ENCODE measurements around the gene ZBTB16.

Gene ZBTB16

DNA sequence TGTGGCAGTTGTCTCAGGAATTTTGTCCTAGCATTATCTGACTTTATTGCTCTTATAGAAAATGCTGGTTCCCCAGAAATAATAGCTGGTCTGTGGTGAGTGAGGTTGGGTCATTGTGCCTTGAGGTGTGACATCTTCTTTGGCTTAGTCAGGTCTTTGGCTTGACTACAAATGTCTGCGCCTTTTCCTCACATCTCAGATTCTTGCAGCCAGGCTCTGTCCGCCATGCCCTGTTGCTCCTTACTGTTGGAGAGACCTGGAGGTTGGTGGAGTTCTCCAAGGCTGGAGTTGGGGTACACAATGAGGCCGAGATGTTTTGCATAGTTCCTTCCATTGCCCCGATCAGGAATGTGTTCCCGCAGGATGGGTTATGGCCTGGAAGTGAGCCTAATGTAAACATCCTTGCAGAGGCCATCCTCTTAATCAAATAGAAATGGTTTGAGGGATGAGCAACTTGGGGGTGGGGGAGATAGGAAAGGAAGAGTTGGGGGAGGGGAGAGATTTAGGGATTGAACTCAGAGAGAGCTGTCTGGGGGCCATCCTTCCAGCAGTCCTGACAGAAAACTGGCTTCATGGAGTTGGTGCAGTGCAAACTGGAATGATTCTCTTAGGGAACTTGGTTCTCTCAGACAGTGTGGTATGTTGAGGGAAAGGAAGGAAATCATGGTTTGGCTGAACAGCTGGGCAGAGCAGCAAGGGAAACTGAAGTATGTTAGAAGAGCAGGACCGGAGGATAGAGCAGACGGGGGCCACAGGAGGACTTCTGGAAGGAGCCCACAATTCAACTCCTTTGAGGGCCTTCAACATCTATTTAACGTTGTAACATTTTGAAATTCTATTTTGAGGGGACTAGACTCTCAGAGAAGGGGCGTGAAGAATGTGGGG is 49.9 kb downstream of the ZBTB16 start:
- DNase-seq = no peak

DNA sequence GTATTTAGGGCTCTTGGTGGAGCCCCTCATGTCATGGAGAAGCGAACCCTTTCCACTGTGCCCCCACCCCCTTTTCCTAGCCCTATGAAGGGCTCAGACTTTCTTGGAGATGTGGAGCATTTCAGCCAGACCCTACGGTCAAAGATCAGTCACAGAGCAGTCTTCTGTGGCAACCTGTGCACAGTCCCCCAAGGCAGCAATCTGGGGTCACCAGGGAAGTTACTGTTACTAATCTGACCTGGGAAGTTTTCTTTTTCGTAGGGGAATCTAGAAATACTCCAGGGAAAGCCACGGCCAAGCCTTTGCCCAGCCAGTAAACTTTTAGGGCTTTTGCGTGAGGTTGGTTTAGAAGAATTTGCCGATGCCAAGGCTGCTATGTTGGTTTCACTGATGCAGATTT is 50.6 kb downstream of the ZBTB16 start:
- no peak for DNase-seq

DNA sequence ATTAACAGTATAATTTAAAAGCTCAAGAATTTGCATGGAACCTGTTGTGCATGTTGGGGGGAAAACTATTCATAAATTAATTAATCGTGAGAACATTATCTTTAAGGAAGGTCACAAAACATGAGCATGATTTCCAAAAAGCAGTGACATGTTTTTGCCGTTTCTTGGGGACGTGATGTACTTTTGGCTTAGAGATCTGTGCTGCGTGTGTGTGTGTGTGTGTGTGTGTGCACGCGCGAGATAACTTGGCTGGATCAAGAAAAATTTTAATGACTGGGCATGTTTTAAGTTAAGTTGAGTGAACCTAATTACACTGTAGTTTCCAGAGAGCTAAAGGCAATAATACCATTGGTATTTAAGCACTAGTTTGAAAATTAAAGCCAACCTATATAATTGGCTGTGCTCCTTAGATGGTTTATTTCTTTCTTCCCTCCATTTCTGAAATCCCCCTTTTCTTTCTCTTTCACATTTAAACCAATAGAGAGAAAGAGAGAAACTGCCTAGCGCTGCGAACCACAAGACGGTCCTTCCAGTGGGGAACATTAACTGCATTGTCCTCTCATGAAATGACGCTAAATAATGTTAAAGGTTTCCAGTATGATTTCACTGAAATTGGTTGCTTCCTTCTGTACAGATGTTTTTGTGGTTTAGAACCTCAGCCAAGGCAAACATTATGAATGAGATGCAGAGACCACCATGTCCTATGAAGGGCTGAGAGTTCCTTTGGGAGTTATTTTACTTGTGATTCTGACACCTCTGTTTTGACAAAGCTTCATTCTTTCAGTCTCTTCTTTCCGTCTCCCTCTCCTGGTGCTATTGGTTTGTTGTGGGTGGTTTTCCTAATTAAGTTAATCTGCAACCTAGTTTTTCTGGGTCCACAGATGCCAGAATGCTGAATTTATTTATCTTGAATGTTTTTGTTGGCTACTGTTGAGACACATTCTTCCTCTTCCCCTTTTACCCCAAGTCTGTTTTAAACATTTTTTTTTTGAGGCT is 51.7 kb downstream of the ZBTB16 start:
- DNase-seq = no peak

GRCh38 chr11:114115451-114115928 is 56.0 kb downstream of the ZBTB16 start:
- DNase-seq = no peak

DNA sequence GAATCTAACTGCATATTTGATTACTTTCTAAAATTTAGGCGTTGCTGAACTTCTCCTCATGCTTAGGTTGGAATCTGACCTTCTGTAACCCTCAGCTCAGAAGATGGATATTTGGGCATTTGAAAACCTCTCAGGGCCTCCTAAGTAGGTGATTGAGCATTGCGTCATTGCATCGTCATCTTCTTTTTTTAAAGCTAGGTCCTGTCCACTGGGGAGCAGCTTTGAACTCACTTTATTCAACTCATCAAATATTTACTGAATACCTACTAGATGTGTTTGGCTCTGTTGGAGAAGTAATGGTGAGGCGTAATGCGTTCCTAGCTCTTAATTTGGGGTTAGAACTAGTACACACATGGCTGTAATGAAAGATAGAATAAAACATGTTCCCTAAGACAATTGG is 56.8 kb downstream of the ZBTB16 start:
- DNase-seq = no peak

DNA sequence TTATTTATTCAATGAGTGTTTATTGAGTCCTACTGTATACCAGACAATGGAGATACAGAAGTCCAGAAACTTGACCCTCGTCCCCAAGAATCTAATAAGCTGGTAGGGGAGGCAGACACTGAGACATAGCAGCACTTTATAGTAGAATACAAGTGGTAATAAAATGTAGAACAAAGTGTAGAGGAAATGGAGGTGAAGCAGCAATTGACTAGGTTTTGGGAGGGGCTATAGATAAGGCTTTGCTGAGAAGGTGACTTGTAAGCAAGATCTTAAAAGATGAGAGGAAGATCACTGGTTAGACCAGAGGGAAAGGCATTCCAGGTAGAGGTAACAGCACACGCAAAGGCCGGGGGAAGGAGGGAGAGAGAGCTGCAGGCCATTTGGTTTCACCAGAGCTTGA is 57.3 kb downstream of the ZBTB16 start:
- DNase-seq = no peak

GRCh38 chr11:114120606-114121005 is 61.1 kb downstream of the ZBTB16 start:
- no peak for DNase-seq

DNA sequence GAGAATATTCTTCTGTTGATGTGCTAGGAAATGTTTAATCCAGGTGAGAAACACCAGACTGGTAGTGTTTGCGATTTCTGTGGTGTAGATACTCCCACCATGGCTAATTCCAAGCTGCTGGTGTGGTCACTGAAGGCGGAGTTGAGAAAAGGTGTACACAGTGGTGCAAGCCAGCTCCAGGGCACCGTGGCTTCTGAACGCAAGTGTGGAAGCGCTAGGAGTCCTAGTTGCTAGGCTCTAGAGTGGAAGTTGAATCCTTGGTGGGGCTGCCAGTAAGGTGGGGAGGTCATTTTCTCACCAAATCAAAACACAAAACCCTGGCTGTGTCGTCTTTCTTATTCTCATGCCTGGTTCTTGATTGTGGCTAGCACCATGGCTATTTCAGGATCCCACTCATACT is 61.6 kb downstream of the ZBTB16 start:
- no peak for DNase-seq

- DNase-seq = no peak
Observed at GRCh38 chr11:114121804-114122504, 62.4 kb downstream of the ZBTB16 start.

DNA sequence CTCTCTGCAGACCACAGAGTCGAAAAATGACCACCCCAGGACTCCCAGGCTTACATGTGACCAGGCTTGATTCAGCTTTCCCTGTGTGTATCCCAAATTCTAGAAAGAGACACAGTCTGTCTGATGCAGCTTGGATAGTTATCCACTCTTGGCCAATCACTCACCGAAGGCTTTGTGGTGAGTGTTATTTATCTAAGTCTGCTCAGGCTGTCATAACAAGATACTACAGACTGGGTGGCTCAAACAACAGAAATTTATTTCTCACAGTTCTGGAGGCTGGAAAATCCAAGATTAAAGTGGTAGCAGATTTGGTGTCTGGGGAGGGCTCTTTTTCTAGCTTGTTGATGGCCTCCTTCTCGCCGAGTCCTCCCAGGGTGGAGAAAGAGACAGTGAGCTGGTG is 63.2 kb downstream of the ZBTB16 start:
- no peak for DNase-seq

DNA sequence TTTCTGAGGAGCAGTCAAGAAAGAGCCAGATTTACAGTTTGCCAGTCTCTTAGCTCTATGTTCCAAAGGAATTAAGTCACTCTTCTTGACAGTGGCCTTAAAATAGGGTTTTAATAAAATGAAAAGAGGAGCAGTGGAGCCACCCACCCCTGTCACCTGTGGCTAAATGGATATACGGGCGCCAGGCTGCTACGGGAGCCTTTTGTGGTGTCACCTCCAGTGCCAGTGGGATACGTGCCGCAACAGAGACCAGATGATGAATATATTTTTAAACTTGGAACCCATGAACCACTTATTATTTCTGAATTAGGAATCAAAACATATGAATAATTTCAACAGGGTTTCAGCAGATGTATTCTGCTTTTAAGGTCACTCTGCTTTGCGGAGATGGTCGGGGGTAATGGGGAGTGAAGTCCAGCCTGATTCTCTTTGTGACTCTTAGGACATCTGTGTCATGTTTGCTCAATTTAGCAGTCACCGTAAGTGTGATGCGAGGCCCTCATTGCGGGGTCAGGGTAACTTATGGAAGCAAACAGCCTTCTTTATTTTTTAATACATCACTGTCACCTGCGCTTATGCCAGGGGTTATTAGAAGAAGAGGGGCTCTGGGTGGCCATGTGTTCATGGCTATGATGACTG is 64.3 kb downstream of the ZBTB16 start:
- DNase-seq = no peak

- no peak for DNase-seq
Observed at GRCh38 chr11:114124601-114125144, 65.2 kb downstream of the ZBTB16 start.

- DNase-seq = no peak
Observed at GRCh38 chr11:114125531-114125930, 66.0 kb downstream of the ZBTB16 start.

DNA sequence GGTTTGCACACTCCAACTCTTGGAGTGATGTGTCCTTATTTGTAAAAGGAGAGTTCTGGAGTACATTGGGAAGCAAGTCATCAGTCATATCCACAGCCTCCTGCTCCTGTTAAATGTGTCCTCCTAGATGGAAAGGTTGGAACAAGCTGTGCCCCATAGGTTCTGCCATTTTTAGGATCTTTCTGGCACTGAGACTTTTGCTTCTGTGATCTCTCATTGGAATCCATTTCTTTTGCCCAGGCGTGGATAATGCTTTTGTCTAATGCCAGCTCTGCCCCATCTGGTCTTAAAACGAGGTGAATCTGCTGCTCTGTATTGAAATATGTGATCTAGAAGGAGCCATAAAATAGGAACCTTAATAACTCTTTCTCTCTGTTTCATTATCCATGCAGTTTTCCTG is 66.4 kb downstream of the ZBTB16 start:
- no peak for DNase-seq

DNA sequence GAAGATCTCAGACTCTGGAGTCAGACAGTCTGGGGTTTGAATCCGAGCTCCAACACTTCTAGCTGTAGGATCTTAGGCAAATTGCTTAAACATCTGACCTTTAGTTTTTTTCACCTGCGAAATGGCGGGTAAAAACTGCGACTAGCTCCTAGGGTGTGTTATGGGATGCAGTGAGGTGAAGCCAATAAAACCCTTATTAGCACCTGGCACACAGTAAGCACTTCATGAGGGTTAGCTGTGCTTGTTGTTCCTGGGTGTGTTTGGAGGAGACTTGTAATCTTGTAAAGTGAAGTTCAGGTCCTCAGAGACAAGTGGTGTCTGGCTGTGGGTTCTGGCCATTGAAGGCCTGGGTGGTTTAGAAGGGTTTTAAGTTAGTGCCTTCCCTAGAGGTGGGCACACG is 68.9 kb downstream of the ZBTB16 start:
- DNase-seq = no peak

- no peak for DNase-seq
Observed at GRCh38 chr11:114129142-114129541, 69.6 kb downstream of the ZBTB16 start.

GRCh38 chr11:114129699-114130098 is 70.2 kb downstream of the ZBTB16 start:
- DNase-seq = no peak

DNA sequence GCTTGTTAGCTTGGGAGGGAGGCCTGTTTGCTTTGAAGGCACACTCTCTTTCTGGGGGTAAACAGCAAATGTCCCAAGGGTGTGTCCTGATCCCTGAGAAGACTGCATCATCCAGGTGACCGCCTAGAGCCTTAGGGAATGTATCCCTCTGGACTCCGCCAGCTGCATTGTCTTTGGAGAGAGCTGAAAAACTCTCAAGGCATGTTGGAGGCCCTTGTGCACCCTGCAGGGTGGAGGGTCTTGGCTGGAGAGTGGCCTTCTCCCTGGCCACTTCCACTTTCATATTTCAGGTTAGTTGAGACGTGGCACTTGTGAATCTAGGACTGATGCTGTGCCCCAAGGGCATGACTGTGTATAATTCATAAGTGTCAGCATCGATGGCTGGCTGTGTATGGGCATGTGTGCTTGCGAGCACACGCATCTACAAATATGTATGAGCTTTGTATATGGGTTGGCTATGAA is 70.6 kb downstream of the ZBTB16 start:
- DNase-seq = no peak

DNA sequence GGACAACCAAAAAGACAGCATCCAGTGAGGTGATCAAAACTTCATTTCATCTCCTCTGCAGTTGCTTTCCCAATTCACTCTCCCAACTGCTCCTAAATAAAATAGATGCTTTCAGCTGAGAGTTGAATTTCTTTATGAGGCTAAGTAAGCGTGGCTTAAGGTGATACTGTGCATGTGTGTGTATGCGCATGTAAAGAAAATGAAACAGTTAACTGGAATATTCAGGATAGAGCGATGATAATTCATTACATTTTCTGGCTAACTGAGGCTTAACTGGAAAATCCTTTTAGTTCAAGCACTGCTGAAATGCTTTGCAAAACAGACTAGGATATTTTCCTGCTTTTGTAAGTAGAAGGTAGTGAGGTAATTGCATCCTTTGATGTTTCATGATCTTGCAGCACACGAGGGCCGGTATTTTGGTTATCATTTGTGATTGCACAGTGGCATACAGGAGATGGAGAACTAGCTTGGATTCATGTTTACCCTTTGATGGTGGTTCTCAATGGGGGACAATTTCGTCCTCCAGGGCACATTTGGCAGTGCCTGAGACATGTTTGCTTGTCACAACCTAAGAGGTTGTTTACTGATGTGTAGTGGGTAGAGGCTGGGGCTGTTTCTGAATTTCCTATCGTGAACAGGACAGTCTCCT is 71.2 kb downstream of the ZBTB16 start:
- DNase-seq = no peak

- DNase-seq = no peak
Observed at GRCh38 chr11:114131461-114131864, 72.0 kb downstream of the ZBTB16 start.

DNA sequence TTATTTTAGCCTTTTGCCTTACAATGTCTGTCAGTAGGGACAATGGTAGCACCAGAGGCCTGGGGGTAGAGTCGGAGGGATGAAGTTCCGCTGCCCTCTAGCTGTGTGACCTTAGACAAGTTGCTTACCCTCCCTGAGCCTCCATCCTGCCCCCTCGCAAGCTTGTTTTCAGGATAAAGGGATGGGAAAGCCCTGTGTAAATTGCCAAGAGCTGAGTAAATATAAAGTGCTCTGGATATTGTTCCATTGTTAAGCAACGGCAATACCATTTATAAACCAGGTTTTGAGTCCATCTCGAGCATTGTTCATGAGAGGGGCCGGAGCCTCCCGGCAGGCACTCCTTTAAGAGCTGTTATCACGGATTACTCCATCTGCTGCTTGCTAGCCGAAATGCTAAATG is 72.9 kb downstream of the ZBTB16 start:
- DNase-seq = no peak
